Dermis microvascular lymphatic vessel endothelial cell (primary cell): Measurements from ENCODE around the gene ABCF2. TPM values are rescaled to one million over a fixed set of nuclear protein-coding genes. Genes with fewer than 3 reads are reported as not detected.

Experiments
- DNase-seq, 2 donors: peaks; one replicate each; pipeline versions ENCODE4 v3.0.0 to v3.0.0-alpha.2; 2010; ENCODE audit warnings: low read depth in 2 of 2
- total RNA-seq: library from RNA; depleted of rRNA; stranded (reverse); fragments of >200 nt; gene quantifications from 2 replicates; pipeline ENCODE4 v1.2.1, GENCODE V29; 2014

Gene ABCF2
- total RNA-seq, 1 donor from 2014 or later: 44.5 TPM

DNA sequence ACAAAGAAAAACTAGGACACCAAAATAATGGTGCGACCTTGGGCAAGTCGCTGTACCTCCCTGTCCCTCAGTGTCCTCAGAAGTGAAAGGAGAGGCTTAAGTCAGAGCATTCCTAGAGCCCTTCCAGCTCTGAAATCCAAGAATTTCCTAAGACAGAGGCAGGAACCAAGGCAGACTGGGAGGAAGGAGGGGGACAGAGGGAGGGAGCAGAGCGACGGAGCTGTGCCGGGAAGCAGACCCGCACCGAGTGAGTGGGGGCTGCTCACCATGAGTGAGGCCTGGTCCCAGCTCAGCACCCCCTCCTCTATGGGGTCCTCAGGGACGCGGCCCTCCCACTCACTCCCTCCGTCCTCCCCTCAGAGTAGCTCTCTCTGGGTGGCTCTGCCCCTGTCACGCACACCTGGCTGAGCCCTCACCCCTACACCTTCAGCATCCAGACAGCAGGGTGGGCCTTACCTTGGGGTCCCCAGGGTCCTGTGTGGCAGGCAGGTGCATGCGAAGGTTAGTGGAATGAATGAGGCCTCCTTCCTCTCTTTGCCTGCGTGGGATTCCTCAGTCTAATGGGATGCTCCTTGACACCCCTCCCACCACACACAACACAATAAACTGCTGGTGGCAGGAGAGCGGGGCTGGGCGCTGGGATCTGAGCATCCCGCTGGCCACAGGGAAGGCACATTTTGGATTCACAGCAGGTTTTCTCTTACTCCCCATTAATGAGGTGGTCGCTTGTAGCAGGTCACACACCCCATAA, 26.1 kb upstream of the ABCF2 start:
- no peak for DNase-seq

DNA sequence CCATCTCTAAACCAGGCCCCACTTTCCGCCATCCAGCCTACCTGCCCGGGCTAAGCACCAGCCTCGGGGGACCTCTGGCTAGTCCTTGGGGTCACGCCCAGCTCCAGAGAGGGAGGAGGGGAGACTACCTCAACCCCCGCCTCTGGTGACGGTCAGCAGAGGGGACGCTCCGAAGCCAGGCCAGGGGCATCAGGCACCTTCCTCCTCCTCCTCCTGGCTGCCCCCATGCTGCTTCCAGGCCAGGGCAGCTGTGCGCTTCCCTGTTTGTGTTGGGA, 25.5 kb upstream of the ABCF2 start:
- no peak for DNase-seq

DNA sequence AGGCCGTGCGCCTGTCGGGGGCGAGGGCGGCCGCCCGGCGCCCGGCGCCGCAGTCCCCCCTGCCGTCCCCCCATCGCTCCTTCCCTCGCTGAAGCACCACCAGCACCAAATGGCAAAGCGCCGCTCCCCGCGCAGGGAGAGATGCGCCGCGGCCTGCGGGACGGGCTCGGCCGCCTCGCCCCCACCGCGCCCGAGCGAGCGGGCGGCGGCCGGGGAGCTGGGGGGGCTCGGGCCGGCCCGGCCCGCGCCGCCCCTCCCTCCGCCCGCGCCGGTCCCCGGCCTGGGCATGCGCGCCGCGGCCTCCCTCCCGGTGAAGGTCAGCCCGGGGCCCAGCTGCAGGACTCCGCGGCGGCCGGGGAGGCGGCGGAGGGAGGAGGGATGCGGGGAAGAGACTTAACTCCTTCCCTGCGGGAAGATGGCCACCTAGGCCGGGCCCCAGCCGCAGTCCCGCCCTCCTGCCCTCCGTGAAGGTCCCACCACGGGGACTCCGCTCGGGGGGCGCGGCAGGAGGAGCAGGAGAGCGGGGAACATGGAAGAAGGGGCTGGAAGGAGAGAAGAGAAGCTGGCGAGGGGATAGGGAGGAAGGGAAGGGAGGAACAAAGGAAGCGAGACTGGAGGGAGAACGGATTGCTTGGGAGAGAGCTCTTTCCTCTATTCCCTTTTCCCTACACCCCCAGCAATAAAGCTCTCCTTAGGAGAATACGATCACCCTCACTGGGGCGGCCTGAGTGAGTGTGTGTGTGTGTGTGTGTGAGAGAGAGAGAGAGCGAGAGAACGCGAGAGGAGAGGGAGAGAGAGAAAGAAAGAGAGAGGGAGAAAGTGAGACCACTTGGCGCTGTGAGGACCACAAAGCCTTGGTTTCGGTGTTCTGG, 24.9 kb upstream of the ABCF2 start:
- peak in 1 of 2 donors; percentile 61 for DNase-seq

DNA sequence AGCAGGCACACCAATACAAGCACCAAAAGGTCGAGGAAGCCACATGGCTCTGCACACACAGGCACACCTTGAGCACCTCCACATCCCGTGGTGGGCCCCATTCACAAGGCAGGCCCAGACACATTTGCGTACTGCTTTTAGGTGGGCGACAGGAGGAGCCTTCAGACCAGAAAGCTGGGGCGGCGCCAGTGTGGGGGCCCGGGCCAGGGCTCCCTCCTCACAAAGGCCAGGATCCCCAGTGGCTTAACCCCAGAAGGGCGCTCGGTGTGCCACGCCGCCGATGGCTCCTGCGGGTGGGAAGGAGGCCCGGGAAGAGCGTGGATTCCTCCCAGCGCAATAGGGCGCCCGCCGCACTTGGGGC, 24.3 kb upstream of the ABCF2 start:
- DNase-seq: no peak

DNA sequence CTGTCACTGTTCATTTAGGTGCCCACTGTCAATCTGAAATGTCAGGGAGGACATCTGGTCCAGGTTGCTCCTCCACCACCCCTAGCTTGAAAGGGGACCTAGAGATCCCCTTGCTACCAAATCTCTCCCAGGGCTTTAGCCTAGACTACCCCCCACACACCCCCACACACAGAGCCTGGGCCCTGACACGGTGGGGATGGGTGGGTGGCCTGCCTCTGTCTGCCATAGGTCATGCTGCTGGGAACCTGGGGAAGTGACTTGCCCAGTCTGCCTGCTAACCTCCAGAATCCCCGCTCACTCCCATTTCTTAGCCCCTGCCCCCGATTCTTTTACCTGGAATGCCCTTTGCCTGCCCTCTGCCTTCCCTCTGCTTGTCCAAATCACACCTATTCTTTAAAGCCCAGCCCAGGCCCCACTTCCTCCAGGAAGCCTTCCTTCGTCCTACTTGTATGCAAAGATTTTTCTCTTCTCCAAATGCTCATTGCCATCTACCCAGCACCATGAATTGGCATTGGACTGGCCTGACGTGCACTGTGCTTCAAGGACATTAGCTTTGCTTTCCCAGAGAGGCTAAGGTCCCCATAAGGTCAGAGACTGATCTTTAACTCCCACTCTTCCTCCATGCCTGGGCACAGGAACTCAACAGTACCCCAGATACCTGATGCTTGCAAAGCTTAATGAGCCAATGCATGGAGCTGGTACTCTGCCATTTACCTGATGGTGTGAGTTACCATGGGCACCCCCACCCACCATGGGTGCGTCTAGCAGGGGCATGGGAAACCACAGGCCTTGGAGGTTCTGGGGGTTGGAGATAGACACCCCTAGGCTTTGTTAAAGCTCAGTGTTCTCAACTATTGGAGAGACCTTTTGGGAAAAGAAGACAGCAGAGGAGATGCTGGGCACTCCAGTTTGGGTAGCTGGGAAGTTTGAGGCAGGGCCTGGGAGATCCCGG, 23.5 kb upstream of the ABCF2 start:
- DNase-seq: no peak

DNA sequence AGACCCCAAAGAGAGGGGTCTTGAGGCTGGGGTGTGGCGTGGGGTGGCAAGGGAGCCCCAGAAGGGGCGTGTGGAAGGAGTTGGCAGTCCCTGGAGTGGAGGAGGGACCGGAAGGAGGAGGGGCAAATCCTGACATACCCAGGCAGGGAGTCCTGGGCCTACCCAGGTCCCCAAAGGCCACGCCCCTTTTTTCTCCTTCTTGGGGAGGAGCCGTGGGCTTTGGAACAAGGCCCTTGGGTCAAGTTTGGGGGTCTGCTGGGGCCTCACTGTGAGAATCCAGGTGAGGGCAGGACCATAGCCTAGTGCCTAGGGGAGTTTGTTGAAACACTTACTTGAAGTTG, 22.7 kb upstream of the ABCF2 start:
- DNase-seq: no peak

DNA sequence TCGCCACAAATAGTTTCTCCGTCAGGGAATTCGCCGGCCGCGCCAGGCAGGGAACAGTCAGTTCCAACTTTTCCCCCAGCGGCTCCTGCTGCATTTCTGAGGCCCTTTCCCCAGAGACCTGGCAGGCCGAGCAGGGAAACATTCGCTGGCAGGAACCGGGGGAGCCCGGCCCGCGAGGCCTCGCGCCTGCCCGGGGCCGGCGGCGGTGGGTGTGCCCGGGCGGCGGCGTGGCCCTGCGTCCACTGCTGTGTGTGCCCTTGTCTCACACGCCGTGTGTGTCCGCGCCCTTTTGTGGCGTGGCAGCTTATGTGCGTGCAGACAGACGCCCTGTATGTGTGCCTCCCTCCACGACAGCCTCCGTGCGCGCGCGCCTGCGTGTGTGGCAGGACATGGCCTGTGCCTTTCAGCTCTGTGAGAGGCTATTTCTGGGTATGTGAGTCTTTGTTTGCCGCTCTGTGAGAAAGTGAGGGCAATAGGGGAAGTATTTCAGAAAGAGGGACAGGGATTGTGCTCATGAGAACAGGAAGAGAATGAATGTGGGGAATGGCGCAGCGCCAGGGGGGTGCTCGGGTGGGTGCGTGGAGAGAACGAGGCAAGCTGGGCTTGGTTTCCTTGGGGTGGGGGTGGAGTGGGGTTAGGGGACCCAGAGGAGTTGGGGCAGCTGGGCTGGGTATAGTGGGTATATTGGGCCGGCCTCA, 22.2 kb upstream of the ABCF2 start:
- peak in 1 of 2 donors; percentile 50 for DNase-seq

DNA sequence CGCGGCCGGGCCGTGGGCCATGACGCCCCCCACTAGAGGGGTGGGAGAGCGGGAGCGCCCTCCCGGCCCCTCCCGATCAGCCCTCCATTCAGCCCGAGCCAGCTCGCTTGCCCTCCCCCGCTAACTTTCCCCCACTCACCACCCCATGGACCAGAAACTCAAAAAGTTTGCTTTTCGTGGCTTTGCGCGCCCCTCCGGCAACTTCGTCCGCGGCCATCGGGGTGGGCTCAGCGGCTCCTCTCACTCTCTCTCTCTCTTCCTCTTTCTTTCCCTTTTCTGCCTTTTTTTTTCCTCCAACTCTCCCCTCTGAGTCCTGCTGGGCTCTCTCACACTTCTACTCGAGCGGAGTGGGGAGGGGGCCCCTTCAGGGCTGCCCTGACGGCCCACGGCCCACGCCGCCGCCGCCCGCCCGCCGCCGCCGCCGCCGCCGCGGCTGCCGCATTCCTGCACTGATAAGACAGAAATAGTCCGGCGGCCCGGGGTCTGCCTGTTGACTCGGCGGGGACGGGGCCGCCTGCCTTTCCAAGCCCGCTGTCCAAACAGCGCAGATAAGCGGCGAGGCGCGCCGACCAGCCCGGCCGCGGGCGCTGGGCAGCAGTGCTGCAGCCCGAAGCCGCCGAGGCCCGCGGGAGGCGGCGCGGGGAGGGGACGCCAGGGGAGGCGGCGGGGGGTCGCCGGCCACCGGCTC, 21.5 kb upstream of the ABCF2 start, which contains the start of gene SMARCD3:
TSS of gene SMARCD3 (minus strand) at position 349 of the 688 bp plus-strand sequence. CDS start at position 217, 132 bp downstream.
- peak in 1 of 2 donors; percentile 66 for DNase-seq

DNA sequence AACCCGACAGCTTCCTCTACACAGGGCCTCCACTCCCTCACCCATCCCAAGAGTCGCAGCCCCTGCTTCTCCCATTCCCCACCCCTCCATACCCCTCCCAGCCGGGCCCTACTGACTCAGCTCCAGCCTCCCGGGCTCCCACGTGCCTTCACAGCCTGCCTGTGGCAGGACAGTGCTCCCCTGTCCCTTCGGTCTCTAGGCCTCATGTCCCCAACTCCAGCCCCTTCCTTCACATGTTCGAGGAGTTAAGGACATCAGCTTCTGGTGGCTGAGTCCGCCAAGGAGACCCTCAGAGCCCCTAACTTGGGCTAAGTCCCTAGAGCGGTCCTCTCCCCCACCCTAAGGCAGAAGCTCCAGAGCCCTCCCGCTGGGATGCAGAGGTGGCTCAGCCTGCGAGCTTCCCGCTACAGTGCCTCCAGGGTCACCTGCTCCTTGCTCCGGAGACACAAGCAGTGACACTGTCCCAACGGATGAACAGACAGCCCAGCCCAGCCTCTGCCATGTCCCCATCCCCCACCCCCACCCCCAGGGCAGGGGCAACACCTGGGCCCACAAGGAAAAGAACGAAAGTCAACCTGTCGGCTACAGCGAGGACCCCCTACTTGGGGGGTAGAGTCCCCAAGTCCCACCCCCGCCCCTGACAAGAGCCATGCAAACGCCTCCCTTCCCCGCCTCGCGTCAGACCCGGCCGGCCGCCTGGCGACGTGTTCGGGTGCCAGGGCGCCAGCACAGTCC, 20.8 kb upstream of the ABCF2 start:
- DNase-seq: no peak

DNA sequence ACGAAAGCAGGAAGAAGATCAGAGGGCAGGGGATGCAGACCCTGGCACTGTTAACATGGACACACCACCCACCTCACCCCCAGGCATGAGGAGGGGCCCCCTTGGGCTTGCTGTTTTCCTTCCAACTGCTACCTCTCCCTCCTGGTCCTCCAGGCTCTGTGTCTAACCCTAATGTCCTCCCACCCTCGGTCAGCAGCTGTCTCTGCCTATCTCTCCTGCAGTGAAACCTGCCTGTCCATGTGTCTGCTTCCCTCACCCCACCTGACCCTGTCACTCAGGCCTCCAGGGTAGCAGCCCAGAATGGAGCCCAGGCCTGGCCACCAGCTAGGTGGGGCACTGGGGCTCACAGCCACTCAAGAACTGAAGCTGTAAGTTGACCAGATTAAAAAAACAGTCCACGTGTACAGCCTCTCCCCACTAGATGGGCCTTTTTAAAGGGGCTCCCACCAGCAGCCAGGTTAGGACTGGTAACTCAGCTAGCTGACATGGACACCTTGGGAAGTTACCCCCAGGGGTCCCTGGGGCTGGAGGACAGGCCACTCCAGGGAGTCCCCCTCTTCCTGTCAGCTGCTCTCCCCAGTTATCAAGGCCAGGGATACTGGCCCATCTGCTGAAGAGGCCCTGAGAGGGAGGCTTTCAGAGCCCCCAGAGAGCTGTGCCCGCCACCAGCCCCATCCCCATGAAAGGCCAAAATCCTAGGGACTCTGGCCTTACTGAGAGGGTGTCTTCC, 20.0 kb upstream of the ABCF2 start:
- DNase-seq: no peak

DNA sequence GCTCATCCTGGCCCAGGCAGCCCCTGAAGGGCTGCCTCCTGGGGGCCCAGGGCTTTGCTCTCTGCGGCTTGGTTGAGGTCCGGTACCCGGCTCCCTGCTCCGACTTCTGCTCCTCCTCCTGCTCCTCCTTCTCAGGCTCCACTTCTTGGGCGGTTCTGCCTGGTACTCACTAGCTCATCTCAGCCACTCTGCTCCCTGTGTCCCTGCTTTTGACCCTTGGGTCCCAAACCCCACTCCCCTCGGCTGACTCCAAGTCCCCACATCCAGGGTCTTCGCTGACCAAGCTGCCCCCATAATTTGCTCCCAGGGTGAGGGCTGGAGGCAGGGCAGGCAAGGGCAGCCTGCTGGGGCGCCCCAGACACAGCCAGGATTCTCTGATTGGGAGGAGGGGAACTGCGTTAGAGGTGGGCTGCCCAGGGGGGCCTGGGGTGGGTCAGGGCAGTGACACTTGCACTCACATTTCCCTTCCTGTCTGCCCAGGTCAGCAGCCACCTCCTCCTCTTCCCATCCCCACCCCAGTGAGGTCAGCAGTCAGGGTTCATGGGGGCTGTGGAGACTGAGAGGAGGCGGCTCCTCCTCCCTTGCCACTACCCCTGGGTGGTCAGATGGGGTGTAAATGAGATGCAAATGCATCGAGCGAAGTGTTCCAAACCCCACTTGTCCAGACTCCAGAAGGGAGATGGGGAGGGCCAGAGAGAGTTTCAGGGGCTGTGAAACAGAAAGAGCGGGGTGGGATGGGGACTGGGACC, 19.3 kb upstream of the ABCF2 start:
- DNase-seq: no peak

DNA sequence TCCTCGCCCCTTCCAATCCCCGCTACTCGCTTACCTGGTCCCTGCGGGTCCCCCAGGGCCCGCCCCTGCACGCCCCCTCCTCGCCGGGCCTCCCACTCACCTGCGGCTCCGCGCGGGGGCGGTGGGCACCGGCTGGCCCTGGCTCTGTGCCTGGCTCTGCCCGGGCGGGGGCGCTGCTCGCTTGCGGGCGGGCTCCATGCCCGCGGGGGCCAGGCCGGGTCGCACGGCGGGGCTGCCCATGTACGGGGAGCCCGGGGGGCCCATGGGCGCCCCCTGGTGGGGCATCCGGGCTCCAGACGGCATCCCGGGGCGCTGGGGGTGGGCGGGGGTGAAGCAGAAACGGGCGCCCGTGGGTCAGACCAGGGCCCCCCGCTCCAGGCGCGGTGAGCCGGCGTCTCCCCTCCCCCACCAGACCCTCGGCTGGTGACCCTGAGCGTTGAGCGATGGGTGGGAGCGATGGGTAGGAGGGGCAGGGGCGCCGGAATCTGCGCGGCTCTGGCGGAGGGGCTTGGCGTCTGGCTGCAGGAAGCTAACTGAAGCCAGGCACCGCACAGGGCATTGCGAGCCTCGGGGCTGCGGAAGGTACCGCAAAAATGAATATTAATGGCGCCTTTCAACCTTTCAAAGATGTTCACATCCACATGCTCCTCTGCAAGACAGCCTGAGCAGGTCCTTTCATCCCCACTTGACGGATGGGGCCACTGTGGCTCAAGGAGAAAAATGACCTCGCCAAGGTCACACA, 18.5 kb upstream of the ABCF2 start:
- peak in 1 of 2 donors; percentile 40 for DNase-seq

DNA sequence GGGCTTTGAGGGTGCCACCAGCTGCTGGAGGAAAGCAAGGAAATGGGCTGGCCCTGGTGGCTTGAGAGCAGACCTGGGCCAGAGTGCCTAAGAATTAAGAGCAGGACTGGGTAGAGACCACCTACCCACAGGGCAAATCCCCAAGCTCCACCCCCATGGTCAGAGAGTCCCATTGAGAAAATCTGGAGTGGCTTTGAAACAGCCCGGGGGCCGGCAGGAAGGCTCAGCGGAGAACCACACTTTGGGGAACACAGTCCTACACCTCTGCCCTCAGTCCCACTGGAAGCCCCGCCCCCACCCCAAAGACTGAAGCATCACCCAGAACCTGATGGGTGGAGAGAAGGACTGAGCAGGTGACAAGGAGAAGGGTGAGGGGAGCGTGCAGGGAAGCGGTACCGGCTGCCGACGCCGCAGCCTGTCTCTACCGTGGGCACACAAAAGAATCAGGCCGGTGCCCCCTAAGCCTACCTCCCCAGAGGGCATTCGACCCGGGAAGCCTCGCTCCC, 17.9 kb upstream of the ABCF2 start:
- no peak for DNase-seq

DNA sequence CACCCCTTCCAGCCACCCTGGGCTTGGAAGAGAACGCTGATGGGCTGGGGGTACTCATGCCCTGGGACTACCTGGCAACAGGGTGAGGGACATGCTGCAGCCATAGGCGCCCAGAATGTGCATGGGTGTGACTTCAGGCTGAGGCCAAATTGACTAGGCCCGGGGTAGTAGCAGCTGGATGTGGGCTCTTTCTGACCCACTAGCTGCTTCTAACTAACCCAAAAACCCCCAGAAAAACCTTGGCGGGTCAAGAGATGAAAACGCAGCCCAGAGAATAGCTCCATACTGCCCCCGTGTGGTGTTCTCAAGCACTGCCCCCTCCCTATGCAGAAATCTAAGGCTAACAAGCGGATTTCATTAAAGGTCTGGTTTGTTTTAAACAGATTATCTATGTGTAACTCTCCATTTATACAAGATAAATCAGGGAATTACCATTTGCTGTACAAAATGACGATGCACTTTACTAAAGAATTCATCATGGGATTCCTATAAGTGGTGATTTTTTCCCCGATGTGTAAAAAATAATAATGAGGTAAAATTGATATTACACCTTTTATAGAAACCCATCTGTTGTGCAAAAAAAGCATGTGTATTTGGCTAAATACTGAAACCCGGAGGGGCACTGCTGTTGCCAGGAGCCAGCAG, 17.3 kb upstream of the ABCF2 start:
- DNase-seq: peak in 1 of 2 donors; percentile 60

DNA sequence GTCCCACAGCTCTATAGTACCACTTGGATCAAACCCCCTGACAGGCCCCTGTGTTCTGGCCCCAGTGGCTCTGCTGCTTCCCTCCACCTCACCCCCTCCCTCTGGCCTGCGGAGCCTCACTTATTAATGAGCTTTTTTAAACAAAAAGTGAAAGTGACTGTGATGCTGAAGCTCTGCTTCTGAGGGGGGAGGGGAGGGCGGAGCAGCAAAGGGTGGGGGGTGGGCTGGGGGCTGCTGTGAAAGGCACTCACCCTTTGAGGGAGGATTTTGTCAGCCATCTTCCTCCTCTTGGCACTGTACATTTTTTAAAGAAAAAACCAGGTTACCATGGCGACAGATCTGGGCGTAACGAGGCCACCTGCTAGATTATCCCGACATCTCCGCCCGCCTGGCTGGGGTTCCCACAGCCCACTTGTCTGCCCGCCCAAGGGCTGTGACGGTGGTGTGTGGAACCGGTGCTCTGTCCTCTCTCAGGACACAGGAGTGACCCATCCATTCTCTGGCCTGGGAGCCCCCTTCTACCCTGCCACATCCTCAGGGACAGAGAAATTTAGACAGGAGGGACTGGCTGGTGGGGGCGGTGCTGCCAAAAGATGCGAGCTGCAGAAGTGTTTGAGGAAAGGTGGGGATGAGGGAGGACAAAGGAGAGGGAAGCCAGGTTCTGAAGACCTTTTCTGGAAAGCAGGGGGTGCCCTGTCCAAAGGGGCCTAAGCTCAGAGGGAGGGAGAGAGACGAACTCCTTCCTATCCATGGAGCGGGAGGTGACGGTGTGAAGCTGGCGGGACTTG, 16.6 kb upstream of the ABCF2 start:
- DNase-seq: no peak

DNA sequence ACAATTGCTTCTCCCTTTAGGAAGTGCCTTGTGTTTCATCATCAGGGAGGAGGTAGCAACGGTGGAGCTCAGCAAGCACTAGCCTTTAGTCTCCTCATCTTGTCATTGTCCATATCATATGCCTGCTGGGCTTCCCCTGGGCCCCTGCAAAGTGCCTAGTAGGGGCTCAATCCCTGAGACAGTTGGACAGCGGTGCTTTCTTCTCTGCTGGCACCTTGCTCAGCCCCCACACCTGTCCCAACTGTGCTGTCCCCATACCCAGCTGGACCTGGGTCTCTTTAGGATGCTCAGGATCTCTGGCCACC, 16.0 kb upstream of the ABCF2 start:
- no peak for DNase-seq
